ENCODE data around the gene PHKB.

PHKB gene

GRCh38 chr16:47592232-47592631, 131.1 kb downstream of the PHKB start:
- H3K4me1 ChIP-seq (ENCODE audit: control insufficient read depth, insufficient read depth, low read length, poor library complexity, severe bottlenecking): peaks cover 4% of the 10 kb centered on the region
- peaks cover 23% of the 10 kb centered on the region for H3K36me3 ChIP-seq (ENCODE audit: control insufficient read depth, insufficient read depth, low read length)
- WGBS, 2 experiments (ENCODE audit: insufficient coverage in 2 of 2): 85 to 100% methylated on average over 2 of the region's 3 CpGs
- H3K27ac ChIP-seq (ENCODE audit: low read depth, low read length, severe bottlenecking): no peak overlapping the region
- no peak overlapping the region for H3K4me3 ChIP-seq (ENCODE audit: extremely low read depth, insufficient read depth, low read length, poor library complexity, severe bottlenecking)
- H3K9me3 ChIP-seq (ENCODE audit: control insufficient read depth, low read length): no peaks in the 10 kb centered on the region

GRCh38 chr16:47599512-47599911, 138.4 kb downstream of the PHKB start:
- H3K36me3 ChIP-seq (ENCODE audit: control insufficient read depth, insufficient read depth, low read length): no peaks in the 10 kb centered on the region
- H3K27ac ChIP-seq (ENCODE audit: low read depth, low read length, severe bottlenecking): no peak overlapping the region
- 83 to 100% methylated on average over 1 of the region's 2 CpGs for WGBS, 2 experiments (ENCODE audit: insufficient coverage in 2 of 2)
- H3K4me1 ChIP-seq (ENCODE audit: control insufficient read depth, insufficient read depth, low read length, poor library complexity, severe bottlenecking): no peaks in the 10 kb centered on the region
- H3K4me3 ChIP-seq (ENCODE audit: extremely low read depth, insufficient read depth, low read length, poor library complexity, severe bottlenecking): no peak overlapping the region
- no peaks in the 10 kb centered on the region for H3K9me3 ChIP-seq (ENCODE audit: control insufficient read depth, low read length)

- no peak overlapping the region for H3K27ac ChIP-seq (ENCODE audit: low read depth, low read length, severe bottlenecking)
- H3K4me3 ChIP-seq (ENCODE audit: extremely low read depth, insufficient read depth, low read length, poor library complexity, severe bottlenecking): no peak overlapping the region
- WGBS, 2 experiments (ENCODE audit: insufficient coverage in 2 of 2): no CpG with 5 or more reads among the region's 6 CpGs
- no peaks in the 10 kb centered on the region for H3K4me1 ChIP-seq (ENCODE audit: control insufficient read depth, insufficient read depth, low read length, poor library complexity, severe bottlenecking)
- no peaks in the 10 kb centered on the region for H3K36me3 ChIP-seq (ENCODE audit: control insufficient read depth, insufficient read depth, low read length)
- H3K9me3 ChIP-seq (ENCODE audit: control insufficient read depth, low read length): no peaks in the 10 kb centered on the region
Observed at GRCh38 chr16:47600376-47600775, 139.2 kb downstream of the PHKB start.

GRCh38 chr16:47604306-47604705, 143.2 kb downstream of the PHKB start:
- H3K36me3 ChIP-seq (ENCODE audit: control insufficient read depth, insufficient read depth, low read length): no peaks in the 10 kb centered on the region
- no peak overlapping the region for H3K27ac ChIP-seq (ENCODE audit: low read depth, low read length, severe bottlenecking)
- H3K9me3 ChIP-seq (ENCODE audit: control insufficient read depth, low read length): no peaks in the 10 kb centered on the region
- H3K4me3 ChIP-seq (ENCODE audit: extremely low read depth, insufficient read depth, low read length, poor library complexity, severe bottlenecking): no peak overlapping the region
- no peaks in the 10 kb centered on the region for H3K4me1 ChIP-seq (ENCODE audit: control insufficient read depth, insufficient read depth, low read length, poor library complexity, severe bottlenecking)

- Histone ChIP-seq H3K4me3 (ENCODE audit: extremely low read depth, insufficient read depth, low read length, poor library complexity, severe bottlenecking) (no peak overlapping the region), H3K36me3 (ENCODE audit: control insufficient read depth, insufficient read depth, low read length) (peaks cover 6% of the 10 kb centered on the region), H3K9me3 (ENCODE audit: control insufficient read depth, low read length) (no peaks in the 10 kb centered on the region), H3K4me1 (ENCODE audit: control insufficient read depth, insufficient read depth, low read length, poor library complexity, severe bottlenecking) (no peaks in the 10 kb centered on the region), H3K27ac (ENCODE audit: low read depth, low read length, severe bottlenecking) (no peak overlapping the region)
- WGBS, 2 experiments (ENCODE audit: insufficient coverage in 2 of 2): 94 to 100% methylated on average over 2 of the region's 2 CpGs
Observed at GRCh38 chr16:47611042-47611441, 149.9 kb downstream of the PHKB start.

- H3K4me3 ChIP-seq (ENCODE audit: extremely low read depth, insufficient read depth, low read length, poor library complexity, severe bottlenecking): no peak overlapping the region
- WGBS, 2 experiments (ENCODE audit: insufficient coverage in 2 of 2): 92 to 100% methylated on average over 3 to 4 of the region's 4 CpGs
- no peaks in the 10 kb centered on the region for H3K9me3 ChIP-seq (ENCODE audit: control insufficient read depth, low read length)
- no peaks in the 10 kb centered on the region for H3K4me1 ChIP-seq (ENCODE audit: control insufficient read depth, insufficient read depth, low read length, poor library complexity, severe bottlenecking)
- H3K27ac ChIP-seq (ENCODE audit: low read depth, low read length, severe bottlenecking): no peak overlapping the region
- H3K36me3 ChIP-seq (ENCODE audit: control insufficient read depth, insufficient read depth, low read length): peaks cover 6% of the 10 kb centered on the region
Observed at GRCh38 chr16:47611848-47612493, 150.8 kb downstream of the PHKB start.

- no peak overlapping the region for H3K27ac ChIP-seq (ENCODE audit: low read depth, low read length, severe bottlenecking)
- H3K4me1 ChIP-seq (ENCODE audit: control insufficient read depth, insufficient read depth, low read length, poor library complexity, severe bottlenecking): no peaks in the 10 kb centered on the region
- H3K9me3 ChIP-seq (ENCODE audit: control insufficient read depth, low read length): no peaks in the 10 kb centered on the region
- H3K4me3 ChIP-seq (ENCODE audit: extremely low read depth, insufficient read depth, low read length, poor library complexity, severe bottlenecking): no peak overlapping the region
- WGBS, 2 experiments (ENCODE audit: insufficient coverage in 2 of 2): 100% methylated on average over 1 to 2 of the region's 2 CpGs
- peaks cover 6% of the 10 kb centered on the region for H3K36me3 ChIP-seq (ENCODE audit: control insufficient read depth, insufficient read depth, low read length)
Observed at GRCh38 chr16:47612711-47613110, 151.6 kb downstream of the PHKB start.

- Histone ChIP-seq H3K4me1 (ENCODE audit: control insufficient read depth, insufficient read depth, low read length, poor library complexity, severe bottlenecking) (no peaks in the 10 kb centered on the region), H3K36me3 (ENCODE audit: control insufficient read depth, insufficient read depth, low read length) (peaks cover 6% of the 10 kb centered on the region), H3K9me3 (ENCODE audit: control insufficient read depth, low read length) (no peaks in the 10 kb centered on the region), H3K27ac (ENCODE audit: low read depth, low read length, severe bottlenecking) (no peak overlapping the region), H3K4me3 (ENCODE audit: extremely low read depth, insufficient read depth, low read length, poor library complexity, severe bottlenecking) (no peak overlapping the region)
- 80 to 100% methylated on average over 1 of the region's 1 CpG for WGBS, 2 experiments (ENCODE audit: insufficient coverage in 2 of 2)
Observed at GRCh38 chr16:47613251-47613650, 152.1 kb downstream of the PHKB start.

- H3K4me1 ChIP-seq (ENCODE audit: control insufficient read depth, insufficient read depth, low read length, poor library complexity, severe bottlenecking): no peaks in the 10 kb centered on the region
- peak overlapping the region; percentile 11 for H3K27ac ChIP-seq (ENCODE audit: low read depth, low read length, severe bottlenecking)
- WGBS, 2 experiments (ENCODE audit: insufficient coverage in 2 of 2): 73 to 100% methylated on average over 1 to 2 of the region's 3 CpGs
Observed at GRCh38 chr16:47617732-47618131, 156.6 kb downstream of the PHKB start.

GRCh38 chr16:47622451-47623176, 161.5 kb downstream of the PHKB start:
- no CpG with 5 or more reads among the region's 1 CpG for WGBS, 2 experiments (ENCODE audit: insufficient coverage in 2 of 2)
- H3K36me3 ChIP-seq (ENCODE audit: control insufficient read depth, insufficient read depth, low read length): peaks cover 4% of the 10 kb centered on the region

More at GRCh38 chr16:47617732-47618131, 156.6 kb downstream of the PHKB start:
- H3K4me3 ChIP-seq (ENCODE audit: extremely low read depth, insufficient read depth, low read length, poor library complexity, severe bottlenecking): no peak overlapping the region
- no peaks in the 10 kb centered on the region for H3K9me3 ChIP-seq (ENCODE audit: control insufficient read depth, low read length)
- H3K36me3 ChIP-seq (ENCODE audit: control insufficient read depth, insufficient read depth, low read length): peaks cover 10% of the 10 kb centered on the region

GRCh38 chr16:47624563-47624962, 163.4 kb downstream of the PHKB start:
- H3K4me1 ChIP-seq (ENCODE audit: control insufficient read depth, insufficient read depth, low read length, poor library complexity, severe bottlenecking): no peaks in the 10 kb centered on the region
- WGBS, 2 experiments (ENCODE audit: insufficient coverage in 2 of 2): 100% methylated on average over 1 of the region's 1 CpG
- H3K4me3 ChIP-seq (ENCODE audit: extremely low read depth, insufficient read depth, low read length, poor library complexity, severe bottlenecking): no peak overlapping the region
- H3K9me3 ChIP-seq (ENCODE audit: control insufficient read depth, low read length): no peaks in the 10 kb centered on the region
- no peaks in the 10 kb centered on the region for H3K36me3 ChIP-seq (ENCODE audit: control insufficient read depth, insufficient read depth, low read length)
- no peak overlapping the region for H3K27ac ChIP-seq (ENCODE audit: low read depth, low read length, severe bottlenecking)

More at GRCh38 chr16:47622451-47623176, 161.5 kb downstream of the PHKB start:
- Histone ChIP-seq H3K27ac (ENCODE audit: low read depth, low read length, severe bottlenecking) (no peak overlapping the region), H3K4me3 (ENCODE audit: extremely low read depth, insufficient read depth, low read length, poor library complexity, severe bottlenecking) (no peak overlapping the region), H3K9me3 (ENCODE audit: control insufficient read depth, low read length) (no peaks in the 10 kb centered on the region), H3K4me1 (ENCODE audit: control insufficient read depth, insufficient read depth, low read length, poor library complexity, severe bottlenecking) (no peaks in the 10 kb centered on the region)
